Keratinocyte (primary cell): Measurements from ENCODE around the gene SSPN.

Experiments used
- EZH2 ChIP-seq: IDR thresholded peaks from one replicate; pipeline ENCODE4 v1.6.1; 2012; ENCODE audit warnings: inconsistent platforms, mild to moderate bottlenecking, low read length, moderate library complexity
- TF ChIP-seq, protein P1 (sequence below), 3 experiments: IDR thresholded peaks in 1 of 3; conservative IDR thresholded peaks in 1 of 3; optimal IDR thresholded peaks in 1 of 3; 2 replicates in 2 of 3; 3 replicates in 1 of 3; pipeline versions ENCODE3 to v1.5.1; 2011; ENCODE audit warnings: low read length in 3 of 3, mild to moderate bottlenecking in 3 of 3, moderate library complexity in 2 of 3, control low read depth in 1 of 3, inconsistent platforms in 1 of 3; ENCODE audit not compliant: insufficient read depth in 2 of 3; ENCODE audit errors: extremely low read depth in 1 of 3

DNA sequence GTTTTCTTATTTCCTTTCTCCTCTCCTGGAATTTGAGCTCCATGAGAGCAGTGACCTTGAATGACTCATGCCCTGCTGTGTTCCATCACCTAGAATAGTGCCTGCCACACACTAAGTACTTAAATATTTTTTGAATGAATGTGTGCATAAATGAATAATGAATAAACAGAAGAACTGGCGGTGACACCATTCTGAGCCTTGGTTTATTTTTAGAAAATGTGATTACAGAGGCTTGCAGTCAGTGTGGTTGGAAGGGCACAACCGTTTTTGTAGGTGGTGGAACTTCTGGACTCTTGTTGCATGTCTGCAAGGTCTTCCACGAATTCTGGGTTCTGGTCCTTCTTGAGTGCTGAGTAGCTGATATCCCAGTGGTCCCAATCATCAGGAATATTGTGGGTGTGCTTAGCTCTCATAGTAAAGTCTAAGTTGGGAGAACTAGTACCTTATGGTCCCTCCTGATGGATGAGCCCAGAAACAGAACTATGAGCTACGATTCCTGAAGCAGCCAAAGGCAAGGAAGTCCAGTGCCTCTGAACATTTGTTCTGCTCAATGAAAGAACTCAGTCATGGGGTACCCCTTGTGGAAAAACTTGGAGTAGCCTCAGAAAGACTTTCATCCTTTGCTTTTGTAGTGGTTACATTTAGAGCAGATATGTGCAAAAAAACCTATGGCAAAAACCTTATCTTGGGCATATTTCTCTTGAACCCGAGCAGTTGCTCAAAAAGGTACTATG, 41.8 kb upstream of the SSPN start:
- TF ChIP-seq, protein P1, sequence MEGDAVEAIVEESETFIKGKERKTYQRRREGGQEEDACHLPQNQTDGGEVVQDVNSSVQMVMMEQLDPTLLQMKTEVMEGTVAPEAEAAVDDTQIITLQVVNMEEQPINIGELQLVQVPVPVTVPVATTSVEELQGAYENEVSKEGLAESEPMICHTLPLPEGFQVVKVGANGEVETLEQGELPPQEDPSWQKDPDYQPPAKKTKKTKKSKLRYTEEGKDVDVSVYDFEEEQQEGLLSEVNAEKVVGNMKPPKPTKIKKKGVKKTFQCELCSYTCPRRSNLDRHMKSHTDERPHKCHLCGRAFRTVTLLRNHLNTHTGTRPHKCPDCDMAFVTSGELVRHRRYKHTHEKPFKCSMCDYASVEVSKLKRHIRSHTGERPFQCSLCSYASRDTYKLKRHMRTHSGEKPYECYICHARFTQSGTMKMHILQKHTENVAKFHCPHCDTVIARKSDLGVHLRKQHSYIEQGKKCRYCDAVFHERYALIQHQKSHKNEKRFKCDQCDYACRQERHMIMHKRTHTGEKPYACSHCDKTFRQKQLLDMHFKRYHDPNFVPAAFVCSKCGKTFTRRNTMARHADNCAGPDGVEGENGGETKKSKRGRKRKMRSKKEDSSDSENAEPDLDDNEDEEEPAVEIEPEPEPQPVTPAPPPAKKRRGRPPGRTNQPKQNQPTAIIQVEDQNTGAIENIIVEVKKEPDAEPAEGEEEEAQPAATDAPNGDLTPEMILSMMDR (optimal IDR thresholded peaks at IDR 0.05 in 1 of 3, IDR thresholded peaks at IDR 0.05 in 1 of 3, conservative IDR thresholded peaks at IDR 0.05 in 1 of 3; ENCODE audit: extremely low read depth in 1 of 3, insufficient read depth in 2 of 3, low read length in 3 of 3): peak; percentile 1 to 37 (median 3)
- TF ChIP-seq EZH2: no peak
